HCT116 (cell line): Measurements from ENCODE around the gene FRMD7.

Source experiments
- EZH2 ChIP-seq: fragments of 200-600 bp; sonication (generic); IDR thresholded peaks from 2 replicates; pipeline ENCODE4 v1.6.1; 2017; ENCODE audit warnings: antibody characterized with exemption, mixed run types
- EZH2phosphoT487 ChIP-seq: fragments of 200-600 bp; IDR thresholded peaks from 2 replicates; pipeline ENCODE4 v1.6.1; 2018; ENCODE audit warnings: antibody characterized with exemption, borderline replicate concordance
- POLR2A ChIP-seq: IDR thresholded peaks from 2 replicates; pipeline ENCODE4 v1.7.0; 2011; ENCODE audit warnings: borderline replicate concordance; ENCODE audit not compliant: insufficient read depth, insufficient read length; ENCODE audit errors: extremely low read depth

DNA sequence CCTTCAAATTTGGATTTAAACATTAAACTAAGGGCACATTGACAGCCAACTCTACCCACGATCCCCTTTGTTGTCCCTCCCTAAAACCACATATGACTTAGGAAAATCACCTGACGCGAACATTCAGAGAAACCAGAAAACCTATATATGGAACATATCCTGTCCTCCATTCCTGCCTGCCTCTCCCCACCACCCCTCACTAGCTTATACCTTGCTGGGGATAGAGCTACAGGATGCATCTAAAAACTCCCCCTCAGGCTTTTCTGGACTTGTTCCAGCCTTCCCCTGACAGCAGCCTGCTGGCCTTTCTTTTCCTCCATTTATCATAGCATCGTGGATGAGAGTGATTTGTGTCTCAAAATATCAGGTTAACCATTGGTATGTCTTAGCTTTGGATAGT, 96.0 kb downstream of the FRMD7 start:
- no peak for TF ChIP-seq EZH2
- no peak for TF ChIP-seq POLR2A
- no peak for TF ChIP-seq EZH2phosphoT487
